DMS153 (cell line): ENCODE measurements around the gene ADPGK.

Experiments
- DNase-seq: peaks from one replicate; lab custom pipeline; 2025; lab: John Stamatoyannopoulos, UW

ADPGK gene

DNA sequence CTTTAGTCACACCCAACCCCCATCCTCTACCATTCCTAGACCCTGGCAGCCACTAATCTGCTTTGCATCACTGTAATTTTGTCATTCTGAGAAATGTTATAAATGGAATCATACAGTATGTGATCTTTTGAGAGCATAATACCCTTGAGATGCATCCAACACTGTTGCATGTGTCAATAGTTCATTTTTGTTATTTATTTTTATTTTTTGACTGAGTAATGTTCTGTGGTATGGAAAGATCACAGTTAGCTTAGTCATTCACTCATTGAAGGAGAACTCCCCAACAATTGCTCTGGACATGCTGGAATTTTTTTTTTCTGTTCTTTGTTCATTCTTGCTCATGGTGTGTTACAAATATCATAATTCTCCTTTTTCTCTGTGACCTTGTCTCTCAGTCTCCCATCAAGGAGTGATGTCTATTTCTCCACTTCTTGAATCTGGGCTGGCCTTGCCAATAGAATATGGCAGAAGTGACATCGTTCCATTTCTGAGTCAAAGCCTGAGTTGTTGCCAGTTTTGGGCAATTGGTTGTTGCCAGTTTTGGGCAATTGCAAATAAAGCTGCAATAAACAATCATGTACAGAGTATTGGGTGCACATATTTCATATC lies 6.8 kb upstream of the ADPGK start:
- DNase-seq: no peak

DNA sequence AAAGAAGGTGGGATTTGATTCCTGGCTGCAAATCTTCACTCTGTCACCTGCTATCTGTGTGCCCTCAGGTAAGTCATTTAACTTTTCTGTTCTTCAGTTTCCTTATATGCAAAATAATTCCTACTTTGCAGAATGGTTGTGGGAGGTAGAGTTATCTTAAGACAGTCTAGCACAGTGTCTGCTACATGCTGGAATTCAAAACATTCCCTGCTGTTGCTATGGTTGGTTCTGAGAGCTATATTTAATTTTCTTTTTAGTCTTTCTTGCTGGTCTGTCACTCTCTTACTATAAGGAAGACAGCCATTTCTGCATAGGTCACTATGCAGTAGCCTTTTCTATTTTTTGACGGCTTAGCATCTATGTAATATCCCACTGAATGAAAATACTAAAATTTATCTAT lies 4.0 kb upstream of the ADPGK start:
- DNase-seq: no peak

DNA sequence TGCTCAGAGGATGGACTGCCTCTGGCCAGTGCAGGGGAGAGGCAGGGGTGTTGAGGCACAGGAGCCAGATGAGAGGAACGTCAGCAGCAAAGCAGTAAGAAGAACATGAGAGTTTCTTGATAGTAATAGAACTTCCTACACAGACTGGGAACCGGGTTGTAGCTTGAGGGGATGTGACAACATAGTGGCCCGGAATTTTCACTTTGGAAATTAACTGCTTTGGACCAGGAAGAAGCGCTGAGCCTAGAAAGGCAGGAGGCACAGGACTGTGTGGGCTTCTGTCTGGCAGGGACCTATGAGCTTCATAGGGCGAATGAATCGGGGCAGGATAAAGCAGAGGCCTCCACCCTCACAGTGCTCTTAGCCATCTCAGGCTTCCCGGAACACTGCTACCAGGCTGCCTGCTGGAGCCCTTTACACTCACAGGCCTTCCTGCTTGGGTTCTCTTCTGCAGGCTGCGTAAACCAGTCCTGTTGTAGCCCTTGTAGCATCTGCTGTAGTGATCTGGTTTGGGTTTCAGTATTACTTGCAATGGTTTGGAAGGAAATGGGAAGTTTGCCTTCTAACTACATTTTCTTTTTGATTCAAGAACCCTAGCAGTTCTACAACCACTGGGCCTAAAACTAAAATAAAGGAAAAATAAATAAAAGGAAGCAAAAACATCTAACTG lies 3.3 kb upstream of the ADPGK start:
- no peak for DNase-seq

- no peak for DNase-seq
Measured at GRCh38 chr15:72786242-72786641, 2.7 kb upstream of the ADPGK start.

GRCh38 chr15:72785841-72786240 lies 2.3 kb upstream of the ADPGK start:
- no peak for DNase-seq

- DNase-seq: no peak
Measured at GRCh38 chr15:72785432-72785831, 1.9 kb upstream of the ADPGK start.

DNA sequence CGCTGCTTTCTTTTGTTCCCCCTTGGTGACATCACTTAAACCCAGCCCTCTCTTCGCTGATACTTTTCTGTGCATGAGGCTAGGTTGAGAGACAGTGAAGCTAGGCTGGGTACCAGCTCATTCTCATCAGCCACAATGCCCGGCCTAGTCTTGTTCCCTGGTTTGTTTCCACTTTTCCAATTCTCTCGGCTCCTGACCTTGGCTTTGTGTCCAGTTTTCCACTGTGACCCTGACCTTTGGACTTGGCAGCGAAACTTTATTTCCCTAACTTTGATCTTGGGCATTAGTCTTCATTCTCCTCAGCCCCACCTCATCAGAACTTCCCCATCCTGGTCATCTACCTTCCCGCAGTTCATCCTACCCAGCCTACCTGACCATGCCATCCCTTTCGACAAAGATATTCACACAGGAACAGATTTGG lies 908 bp upstream of the ADPGK start:
- DNase-seq: no peak

DNA sequence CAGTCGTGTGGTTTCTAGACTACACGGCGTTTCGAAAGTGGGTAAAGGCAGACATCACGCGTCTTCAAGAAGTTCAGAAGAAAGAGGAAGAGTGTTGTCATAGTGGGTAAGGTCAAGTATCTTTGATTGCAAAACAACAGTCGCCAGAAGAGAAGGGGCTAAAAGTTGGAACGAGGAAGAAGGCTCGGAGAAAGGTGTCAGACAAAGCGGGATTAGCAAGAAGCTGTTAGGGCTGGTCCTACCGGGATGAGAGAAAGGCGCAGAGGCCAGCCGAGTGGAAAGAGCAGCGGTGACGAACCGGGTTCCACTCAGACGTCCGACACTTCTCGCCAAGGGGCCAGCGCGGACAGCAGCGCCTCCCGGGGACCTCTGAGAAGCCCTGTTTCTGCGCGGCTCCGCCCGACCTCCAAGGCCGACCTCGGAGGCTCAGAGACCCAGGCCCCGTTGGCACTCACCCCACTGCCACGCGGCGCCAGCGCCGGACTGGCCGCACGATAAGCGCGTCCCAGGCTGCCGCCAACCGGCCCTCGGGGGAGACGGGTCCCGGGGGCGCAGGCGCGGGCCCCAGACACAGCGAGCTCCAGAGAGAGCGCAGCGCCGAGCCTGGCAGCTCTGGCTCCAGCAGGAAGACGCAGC lies 436 bp downstream of the ADPGK start:
- DNase-seq: no peak

- no peak for DNase-seq
Measured at GRCh38 chr15:72782274-72783003, 1.1 kb downstream of the ADPGK start.

DNA sequence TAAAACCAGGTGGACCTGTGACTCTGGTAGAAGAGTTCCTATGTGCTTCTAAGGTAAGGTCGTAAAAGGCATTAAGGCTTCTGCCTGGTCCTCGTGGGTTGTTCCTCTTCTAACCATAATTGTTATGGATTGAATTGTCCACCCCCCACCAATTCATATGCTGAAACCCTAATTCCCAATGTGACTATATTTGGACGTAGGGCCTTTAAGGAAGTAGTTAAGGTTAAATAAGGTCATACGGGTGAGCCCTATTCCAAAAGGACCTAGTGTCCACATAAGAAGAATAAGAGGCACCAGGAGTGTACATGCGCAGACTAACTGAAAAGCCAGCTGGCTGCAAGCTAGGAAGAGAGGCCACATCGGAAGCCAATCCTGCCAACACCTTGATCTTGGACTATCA lies 1.9 kb downstream of the ADPGK start:
- no peak for DNase-seq

DNA sequence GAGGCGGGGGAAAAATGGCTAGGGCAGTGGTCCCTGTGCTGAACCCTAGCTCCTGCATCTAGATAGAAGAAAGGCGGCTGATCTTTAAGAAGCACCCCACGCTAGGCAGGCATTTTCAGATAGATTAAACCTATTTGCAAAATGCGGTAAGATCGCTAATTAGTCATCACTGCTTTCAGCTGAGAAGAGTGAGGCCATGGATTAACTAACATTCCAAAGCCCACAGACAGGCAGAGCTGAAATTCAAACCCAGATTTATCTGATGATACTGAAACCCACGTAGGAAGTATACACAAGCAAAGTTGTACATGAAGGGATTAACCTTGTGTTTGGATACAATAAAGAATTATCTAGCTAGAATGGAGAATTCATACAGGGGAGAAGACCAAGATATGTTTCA lies 4.8 kb downstream of the ADPGK start:
- DNase-seq: no peak

DNA sequence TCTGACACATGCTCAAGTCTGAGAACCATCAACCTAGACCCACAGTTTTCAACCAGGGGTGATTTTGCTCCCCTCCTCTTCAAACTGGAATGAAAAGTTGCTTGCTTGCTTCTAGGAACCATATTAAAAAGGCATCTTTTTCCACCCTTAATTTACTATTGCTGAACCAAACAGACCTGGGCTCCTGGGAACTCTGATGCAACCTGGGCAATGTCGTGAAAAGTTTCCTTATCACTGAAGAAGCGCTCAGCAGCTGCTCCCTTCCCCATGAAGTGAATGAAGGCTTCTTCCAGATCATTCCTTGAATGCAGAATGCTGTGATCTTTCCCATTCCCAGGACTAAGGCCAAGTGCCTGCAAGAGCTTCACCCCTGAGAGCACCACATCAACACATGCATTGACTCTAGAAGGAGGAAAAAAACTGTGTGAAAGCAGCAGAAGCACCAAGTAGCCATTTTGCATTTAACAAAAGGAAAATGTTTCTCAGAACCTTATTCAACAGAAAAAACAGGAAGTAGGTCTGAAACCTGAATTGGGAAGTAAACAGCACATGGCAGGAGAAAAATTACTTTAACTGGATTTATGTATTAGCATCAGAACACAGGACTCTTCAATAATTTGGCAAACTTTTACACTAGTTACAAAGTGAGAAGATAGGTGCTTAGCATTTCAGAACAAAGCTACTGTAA lies 8.7 kb downstream of the ADPGK start:
- DNase-seq: no peak

GRCh38 chr15:72771329-72771725 lies 12.2 kb downstream of the ADPGK start:
- DNase-seq: no peak

GRCh38 chr15:72770673-72771328 lies 12.8 kb downstream of the ADPGK start:
- no peak for DNase-seq

DNA sequence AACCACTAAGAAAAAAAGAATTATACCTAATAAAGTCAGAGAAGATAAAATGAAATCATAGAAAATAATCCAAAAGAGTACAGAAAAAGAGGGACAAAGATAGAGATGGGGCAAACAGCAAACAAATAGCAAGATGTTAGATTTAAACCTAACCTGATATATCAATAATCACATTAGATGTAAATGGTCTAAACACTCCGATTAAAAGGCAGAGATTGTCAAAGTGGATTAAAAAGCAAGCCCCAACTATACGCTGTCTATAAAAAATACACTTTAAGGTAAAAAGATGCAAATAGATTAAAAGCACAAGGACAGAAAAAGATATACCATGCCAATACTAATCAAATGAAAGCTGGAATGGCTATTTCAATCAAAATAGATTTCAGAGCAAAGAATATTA lies 16.8 kb downstream of the ADPGK start:
- no peak for DNase-seq

GRCh38 chr15:72766025-72766424 lies 17.5 kb downstream of the ADPGK start:
- no peak for DNase-seq

GRCh38 chr15:72764656-72765055 lies 18.9 kb downstream of the ADPGK start:
- DNase-seq: no peak

DNA sequence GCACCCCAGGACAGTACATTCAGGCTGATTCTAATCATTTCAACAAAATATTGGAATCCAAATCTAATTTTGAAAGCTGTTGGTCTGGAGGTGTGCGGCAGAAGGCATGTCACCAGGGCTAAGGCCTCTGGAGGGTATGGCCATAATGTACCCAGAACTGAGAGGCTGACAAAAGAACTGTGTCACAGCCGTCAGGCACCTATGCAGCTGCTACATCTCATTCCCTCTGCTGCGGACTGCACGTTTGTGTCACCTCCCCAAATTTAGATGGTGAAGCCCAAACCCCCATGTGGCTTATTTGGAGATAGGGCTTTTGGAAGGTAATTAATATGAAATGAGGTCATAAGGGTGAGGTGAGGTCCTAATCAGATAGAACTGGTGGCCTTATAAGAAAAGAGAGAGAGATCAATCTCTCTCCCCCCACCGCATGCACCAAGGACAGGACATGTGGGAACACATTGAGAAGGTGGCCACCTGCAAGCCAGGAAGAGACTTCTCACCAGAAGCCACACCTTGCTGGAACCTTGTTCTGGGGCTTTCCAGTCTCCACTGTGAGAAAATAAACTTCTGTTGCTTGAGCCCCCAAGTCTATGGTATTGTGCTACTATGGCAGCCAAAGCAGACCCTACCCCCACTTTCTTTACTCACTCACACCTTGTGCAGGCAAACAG lies 22.8 kb downstream of the ADPGK start:
- DNase-seq: no peak

DNA sequence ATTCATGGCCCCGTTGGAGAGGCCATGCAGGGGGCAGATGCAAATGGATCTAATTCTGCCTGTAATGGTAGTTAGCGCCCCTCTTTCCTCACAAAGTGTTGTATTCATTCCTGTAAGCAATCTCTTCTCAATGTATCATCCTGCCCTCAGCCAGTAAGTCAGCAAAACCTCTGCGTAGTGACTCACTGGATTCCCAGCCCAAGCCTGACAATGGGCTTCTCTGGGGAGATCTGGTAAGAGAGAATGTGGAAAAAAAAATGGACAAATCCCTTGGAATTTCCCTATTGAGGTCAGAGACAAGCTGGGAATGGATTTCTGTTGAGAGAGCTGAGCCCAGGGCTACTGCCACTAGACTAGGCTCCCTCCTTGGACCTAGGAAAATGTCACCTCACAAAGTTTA lies 25.4 kb downstream of the ADPGK start:
- no peak for DNase-seq

- DNase-seq: no peak
Measured at GRCh38 chr15:72754096-72754495, 29.5 kb downstream of the ADPGK start.

DNA sequence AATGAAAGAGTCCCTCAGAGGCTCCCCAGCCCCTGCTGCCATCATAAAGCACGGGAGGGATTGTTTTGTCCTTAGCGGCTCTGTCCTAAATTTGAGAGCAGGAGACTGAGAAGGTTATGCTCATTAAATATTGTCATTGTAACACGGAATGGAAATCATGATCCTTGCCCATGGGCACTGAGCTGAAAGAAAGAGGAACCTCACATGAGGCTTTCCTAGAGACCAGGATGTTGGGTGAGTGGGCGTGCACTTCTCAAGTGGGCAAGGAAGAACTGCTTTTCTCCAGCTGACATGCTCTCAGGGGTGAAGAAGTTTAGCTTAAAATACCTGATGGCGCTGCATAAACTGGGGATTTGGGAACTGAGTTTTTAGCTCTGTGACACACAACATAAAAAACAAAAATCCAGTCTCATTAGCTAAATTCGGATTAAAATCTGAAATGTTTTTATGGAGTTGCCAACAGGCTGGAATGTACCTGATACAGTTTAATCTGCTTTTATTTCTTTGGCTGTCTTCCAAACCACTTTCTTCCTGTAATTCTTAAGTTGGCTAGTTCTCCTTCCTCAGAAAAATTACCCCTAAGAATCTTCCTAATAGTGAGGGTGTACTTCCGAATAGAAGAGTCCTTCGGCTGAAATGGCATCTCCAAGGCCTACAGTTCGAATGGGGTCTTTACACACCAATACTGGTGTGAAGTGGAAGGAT lies 31.7 kb downstream of the ADPGK start:
- DNase-seq: no peak
